IPS-18c (cell line): Measurements from ENCODE around the gene RPS14.
A peak's percentile ranks its signal among the peaks of the same experiment; 100 is the strongest.

Experiments
- H3K4me3 ChIP-seq: 2 replicates; pipeline ENCODE4 v1.7.0; 2013; ENCODE audit warnings: low read depth, mild to moderate bottlenecking, low read length, moderate library complexity; ENCODE audit not compliant: insufficient read depth
- H3K9me3 ChIP-seq: one replicate; pipeline ENCODE4 v1.6.1; 2013; ENCODE audit warnings: mild to moderate bottlenecking, low read length, moderate library complexity; ENCODE audit not compliant: control insufficient read depth, insufficient read depth

RPS14 gene

DNA sequence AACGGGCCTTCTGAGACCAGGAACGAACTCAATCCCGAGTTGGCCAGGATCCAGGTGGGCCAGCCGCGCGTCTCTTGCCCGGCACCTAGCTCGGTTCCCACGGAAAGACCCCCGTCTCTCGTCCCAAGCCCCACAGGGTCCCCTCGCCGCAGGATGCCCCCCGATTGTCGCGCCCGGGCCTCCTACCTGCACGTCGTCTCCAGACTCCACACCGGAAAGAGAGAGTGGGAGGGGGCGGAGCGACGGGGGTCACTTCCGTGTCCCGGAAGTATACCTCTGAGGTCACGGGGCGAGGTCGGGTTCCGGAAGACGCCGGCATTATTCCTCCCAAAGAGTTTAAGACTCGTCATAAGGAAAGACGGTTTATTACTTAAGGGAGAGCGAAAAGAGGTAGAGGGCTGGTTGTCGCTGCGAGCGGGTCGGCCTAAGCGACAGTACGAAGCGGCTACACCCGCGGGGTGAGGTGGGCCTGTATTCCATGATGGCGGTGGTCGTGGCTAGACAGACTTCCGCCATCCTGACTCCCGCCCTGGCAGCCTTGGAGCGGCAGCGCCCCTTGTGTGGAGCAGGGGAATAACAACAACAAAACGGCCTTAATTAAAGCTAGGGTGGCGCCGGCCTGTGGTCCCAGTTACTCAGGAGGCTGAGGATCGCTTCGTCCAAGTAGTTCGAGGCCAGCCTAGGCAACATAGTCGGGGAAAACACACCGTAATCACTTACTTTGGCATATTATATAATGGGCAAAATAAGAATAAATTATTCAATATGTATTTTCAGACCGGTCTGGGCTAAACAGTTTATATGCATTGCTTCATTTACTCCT is at the start of gene RPS14:
RPS14 (minus strand) TSS at position 223 of the 823 bp plus-strand sequence. CDS start 2,006 bp downstream, outside the sequence.
- H3K4me3 ChIP-seq, result peak within 1 kb of the TSS; percentile 85
- H3K9me3 ChIP-seq, result no peaks in the 10 kb centered on the region

DNA sequence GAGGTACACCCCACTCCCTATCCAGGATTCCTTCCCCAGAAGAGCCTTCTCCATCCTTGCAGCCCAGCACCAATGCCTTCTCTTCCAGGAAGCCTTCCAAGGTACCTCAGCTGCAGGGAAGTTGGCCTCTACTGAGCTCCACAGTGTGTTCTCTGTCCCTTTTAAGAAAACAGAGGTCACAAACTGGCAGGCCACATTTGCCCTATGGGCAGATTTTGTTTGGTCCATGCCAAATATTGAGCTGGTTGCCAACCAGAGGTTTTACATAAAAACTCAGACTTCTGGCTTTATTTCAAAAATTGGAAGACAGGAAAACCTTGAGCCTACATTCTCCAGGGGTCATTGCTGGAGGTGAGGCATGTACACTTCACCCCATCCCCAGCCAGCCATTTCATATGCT is 49.4 kb upstream of the RPS14 start:
- Histone ChIP-seq H3K4me3 (no peak overlapping the region), H3K9me3 (no peaks in the 10 kb centered on the region)

DNA sequence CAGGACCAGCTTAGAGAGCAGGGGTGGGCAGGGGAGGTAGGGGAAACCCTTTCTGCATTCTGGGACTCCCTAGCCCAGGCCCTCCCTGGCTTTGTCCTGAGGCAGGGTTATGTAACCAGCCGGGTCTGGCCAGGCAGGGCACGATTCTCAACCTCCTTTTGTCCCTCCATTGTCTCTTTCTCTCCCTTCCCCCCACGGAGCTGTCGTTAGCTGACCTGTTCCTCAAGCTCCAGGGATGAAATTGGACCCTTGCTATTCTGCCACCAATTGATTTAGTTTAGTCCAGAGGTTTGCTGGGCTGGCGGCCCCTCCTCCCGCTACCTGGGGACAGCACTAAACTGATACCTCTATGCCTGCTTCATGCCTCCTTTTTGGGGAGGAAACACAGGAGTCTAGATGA is 49.0 kb upstream of the RPS14 start:
- no peaks in the 10 kb centered on the region for H3K9me3 ChIP-seq
- H3K4me3 ChIP-seq, result no peak overlapping the region; the same call in 1 of the 2 replicates

GRCh38 chr5:150497989-150498317 is 48.4 kb upstream of the RPS14 start:
- Histone ChIP-seq H3K4me3 (no peak overlapping the region), H3K9me3 (no peaks in the 10 kb centered on the region)

GRCh38 chr5:150497274-150497988 is 47.9 kb upstream of the RPS14 start:
- no peak overlapping the region for H3K4me3 ChIP-seq
- no peaks in the 10 kb centered on the region for H3K9me3 ChIP-seq

DNA sequence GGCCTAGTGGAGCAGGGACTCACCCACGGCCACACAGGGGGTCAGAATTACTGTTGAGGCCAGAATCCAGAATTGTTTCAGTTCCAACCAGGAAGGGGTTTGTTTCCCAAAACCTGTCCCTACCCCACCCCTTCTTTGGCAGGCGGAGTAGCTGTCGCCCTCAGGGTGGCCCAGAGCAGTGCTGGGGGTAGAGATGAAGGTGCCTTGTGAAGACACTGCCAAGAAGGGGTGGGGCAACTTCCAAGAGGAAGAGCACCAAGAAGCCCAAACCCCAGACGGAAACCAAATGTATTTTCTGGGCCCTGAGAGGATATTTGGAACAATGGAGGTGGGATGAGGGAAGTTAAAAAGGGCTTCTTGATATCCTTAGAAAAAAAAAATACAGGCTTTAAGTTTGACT is 47.0 kb upstream of the RPS14 start:
- no peak overlapping the region for H3K4me3 ChIP-seq
- no peaks in the 10 kb centered on the region for H3K9me3 ChIP-seq

- H3K9me3 ChIP-seq, result no peaks in the 10 kb centered on the region
- no peak overlapping the region for H3K4me3 ChIP-seq
Observed at GRCh38 chr5:150496098-150496497, 46.6 kb upstream of the RPS14 start.

DNA sequence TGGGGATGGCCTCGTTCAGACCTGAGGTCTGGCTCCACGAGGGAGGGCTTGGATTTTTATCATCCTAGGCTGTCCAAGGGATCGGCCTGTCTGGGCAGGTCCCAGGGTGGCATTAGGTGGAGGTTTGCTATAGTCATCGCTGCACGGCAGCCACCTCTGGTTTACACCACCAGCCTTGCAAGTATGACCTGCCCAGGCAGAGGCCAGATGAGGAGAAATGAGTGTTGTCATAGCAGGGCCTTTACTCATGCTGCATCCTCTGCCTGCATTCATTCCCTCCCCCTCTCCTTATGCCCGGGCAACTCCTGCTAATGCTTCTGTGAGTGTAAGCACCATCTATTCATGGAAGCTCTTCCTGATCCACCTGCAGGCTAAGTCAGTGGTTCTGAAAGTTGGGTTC is 43.1 kb upstream of the RPS14 start:
- no peak overlapping the region; the same call in 1 of the 2 replicates for H3K4me3 ChIP-seq
- no peaks in the 10 kb centered on the region for H3K9me3 ChIP-seq

DNA sequence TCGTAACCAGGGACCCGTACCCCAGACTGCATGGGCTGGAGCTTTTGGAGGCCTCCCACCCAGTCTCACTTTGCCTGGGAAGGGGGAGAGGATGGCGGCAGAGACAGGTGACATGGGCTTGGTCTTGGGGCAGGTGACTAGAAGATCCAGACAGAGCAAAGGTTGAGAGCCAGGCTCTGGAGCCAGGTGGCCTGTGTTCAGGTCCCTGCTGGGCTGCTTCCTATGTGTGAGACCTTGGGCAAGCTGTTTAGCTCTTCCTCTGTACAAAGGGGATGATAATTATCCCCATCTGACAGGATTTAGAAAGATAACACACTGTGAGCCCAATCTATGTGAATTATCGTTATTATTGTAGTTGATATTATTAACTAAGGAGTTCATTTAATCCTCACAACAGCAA is 42.3 kb upstream of the RPS14 start:
- Histone ChIP-seq H3K4me3 (no peak overlapping the region; the same call in 1 of the 2 replicates), H3K9me3 (no peaks in the 10 kb centered on the region)

GRCh38 chr5:150490754-150491153 is 41.2 kb upstream of the RPS14 start:
- H3K4me3 ChIP-seq, result no peak overlapping the region
- no peaks in the 10 kb centered on the region for H3K9me3 ChIP-seq

GRCh38 chr5:150490296-150490669 is 40.7 kb upstream of the RPS14 start:
- Histone ChIP-seq H3K9me3 (no peaks in the 10 kb centered on the region), H3K4me3 (no peak overlapping the region)

DNA sequence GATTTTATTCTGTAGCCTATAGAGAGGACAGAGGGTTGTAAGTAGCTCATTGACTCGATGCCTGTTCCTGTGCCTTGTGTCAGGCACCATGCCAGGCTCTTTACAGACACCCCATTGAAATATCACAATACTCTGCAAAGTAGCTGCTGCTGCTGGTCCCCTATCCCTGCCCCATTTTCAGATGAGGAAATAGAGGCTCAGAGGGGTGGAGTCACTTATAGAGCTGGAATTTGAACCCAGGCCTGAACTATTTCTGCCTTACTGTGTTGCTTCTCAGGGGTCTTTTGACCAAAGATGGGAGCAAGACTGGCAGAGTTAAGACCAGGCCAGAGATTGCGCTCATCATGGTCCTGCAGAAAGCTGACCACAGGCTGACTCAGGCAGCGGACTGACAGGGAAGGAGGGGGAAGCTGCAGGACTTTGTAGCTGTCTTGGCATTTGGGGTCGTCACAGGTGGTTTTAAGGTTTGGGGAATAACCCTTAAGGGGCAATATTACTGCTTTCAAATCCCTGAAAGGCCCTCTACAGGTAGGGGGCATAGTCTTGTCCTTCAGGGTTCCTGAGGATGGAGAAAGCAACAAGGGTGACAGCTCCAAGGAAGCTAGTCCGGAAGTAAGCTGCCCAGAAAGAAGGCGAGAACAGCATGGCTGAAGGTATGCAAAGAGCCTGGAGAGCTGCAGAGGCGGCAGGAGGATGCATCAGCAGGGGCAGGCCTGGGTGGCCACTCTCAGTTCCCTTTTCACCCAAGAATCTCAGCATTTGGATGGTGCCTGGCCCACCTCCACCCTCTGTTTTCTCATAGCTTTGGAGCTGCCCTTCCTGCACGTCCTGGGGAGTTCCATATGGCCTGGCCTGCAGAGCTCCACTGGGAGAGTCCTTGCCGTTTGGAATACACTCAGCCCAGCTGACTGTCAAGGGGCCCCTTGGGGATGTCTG is 40.1 kb upstream of the RPS14 start:
- no peak overlapping the region for H3K4me3 ChIP-seq

GRCh38 chr5:150488519-150489359 is 39.2 kb upstream of the RPS14 start:
- Histone ChIP-seq H3K4me3 (peak overlapping the region; percentile 15; the same call in 1 of the 2 replicates), H3K9me3 (no peaks in the 10 kb centered on the region)

More for the DNA sequence above, 40.1 kb upstream of the RPS14 start:
- no peaks in the 10 kb centered on the region for H3K9me3 ChIP-seq

DNA sequence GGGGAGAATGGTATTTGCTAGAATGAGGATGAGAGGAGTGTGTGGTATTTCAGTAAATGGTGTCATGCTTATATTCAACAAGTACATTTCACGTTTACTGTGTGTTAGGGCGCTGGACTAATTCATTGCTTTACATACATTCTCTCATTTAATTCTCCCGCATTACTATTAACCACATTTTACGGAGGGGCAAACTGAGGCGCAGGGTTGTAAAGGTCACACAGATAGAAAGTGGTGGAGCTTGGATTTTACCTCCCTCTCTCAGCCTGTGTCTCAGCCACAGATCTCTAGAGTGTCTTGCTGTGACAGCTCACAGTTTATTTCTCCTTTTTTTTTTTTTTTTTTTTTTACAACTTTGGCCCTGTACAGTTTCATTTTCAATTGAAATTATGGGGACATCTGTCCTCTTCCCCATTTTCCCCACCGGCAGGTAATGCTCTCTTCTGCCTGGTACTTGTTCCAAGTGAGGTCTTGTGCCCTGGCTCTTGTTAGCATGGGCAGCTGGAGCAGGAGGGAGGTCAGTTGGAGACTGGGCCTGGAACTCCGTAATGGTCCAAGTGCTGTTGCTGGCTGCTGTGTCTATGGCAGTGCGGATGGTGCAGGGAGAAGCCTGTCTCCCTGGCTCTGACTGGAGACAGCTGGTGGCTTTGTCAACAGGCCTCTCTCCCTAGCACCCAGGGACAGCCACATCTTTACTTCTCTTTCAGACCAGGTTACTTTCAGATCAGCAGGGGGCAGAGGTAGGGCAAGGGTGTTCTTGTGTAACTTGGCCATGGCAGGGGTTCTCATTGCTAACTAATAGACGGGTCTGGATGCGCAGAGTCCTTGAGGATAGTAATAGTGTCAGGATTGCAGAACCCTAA is 37.9 kb upstream of the RPS14 start:
- H3K4me3 ChIP-seq, result peak overlapping the region; percentile 77
- H3K9me3 ChIP-seq, result no peaks in the 10 kb centered on the region

DNA sequence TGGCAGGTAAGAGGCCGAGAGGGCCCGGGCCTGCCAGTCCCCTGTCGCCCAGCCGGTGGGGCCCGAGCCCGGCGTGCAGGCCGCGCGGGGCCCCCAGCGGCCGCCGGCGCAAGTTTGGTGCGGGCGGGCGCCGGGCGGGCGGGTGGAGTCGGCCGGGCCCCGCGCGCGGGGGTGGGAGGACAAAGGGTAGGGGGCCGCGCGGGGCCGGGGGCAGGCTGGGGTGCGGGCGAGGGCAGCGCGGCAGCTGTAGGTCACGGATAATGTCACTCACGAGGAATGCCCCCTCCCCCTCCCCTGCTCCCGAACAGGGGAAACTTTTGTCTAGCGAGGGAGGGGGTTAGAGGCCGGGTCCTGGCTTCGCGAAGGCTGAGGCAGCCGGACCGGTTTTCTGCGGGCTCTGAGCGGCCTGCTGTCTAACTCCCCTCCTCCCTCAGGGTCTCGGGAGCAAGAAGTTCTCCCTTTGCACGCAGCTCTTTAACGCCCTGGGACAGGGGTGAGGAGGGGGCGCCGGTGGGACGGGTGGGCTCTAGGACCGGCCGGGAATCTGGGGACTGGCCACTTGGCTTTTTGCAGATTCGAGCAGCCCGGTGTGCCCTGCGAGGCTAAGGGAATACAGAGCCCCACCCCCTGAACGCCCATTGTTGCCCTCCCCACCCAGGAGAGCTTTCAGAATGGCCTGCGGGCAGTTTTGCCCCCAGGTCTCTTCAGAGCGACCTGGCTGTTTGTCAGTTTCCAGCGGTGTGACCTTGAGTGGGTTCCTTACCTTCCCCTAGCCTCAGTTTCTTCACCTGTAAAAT is 37.1 kb upstream of the RPS14 start:
- no peaks in the 10 kb centered on the region for H3K9me3 ChIP-seq
- H3K4me3 ChIP-seq, result peak overlapping the region; percentile 77
